Limb (tissue), 2 donors: ENCODE results near the gene FAM53C.

Experiments
- DNase-seq, 2 donors: peaks; one replicate each; pipeline ENCODE4 v3.0.0-alpha.2; 2016; ENCODE audit errors: extremely low spot score in 2 of 2

Gene FAM53C

GRCh38 chr5:138351056-138351455 lies 13.0 kb downstream of the FAM53C start:
- DNase-seq: no peak

- no peak for DNase-seq
These were observed 13.5 kb downstream of the FAM53C start for GRCh38 chr5:138351517-138351916.

- DNase-seq: peak; percentile 83 to 98
These were observed 14.1 kb downstream of the FAM53C start, which contains the start of gene KDM3B for GRCh38 chr5:138352071-138352721. KDM3B (plus strand) TSS chr5:138352685; CDS start chr5:138352796, 111 bp downstream.

GRCh38 chr5:138352722-138353559 lies 14.9 kb downstream of the FAM53C start:
- DNase-seq: peak; percentile 36 to 81

- no peak for DNase-seq
These were observed 15.6 kb downstream of the FAM53C start for GRCh38 chr5:138353560-138354080.

- no peak for DNase-seq
These were observed 16.3 kb downstream of the FAM53C start for GRCh38 chr5:138354387-138354786.

GRCh38 chr5:138354926-138355378 lies 16.9 kb downstream of the FAM53C start:
- peak in 1 of 2 donors; percentile 51 for DNase-seq

- no peak for DNase-seq
These were observed 21.6 kb downstream of the FAM53C start for GRCh38 chr5:138359621-138360020.

- no peak for DNase-seq
These were observed 22.9 kb downstream of the FAM53C start for GRCh38 chr5:138360941-138361452.

- DNase-seq: no peak
These were observed 26.5 kb downstream of the FAM53C start for GRCh38 chr5:138364576-138364975.

GRCh38 chr5:138366632-138367382 lies 28.7 kb downstream of the FAM53C start:
- DNase-seq: no peak

- DNase-seq: no peak
These were observed 31.2 kb downstream of the FAM53C start for GRCh38 chr5:138369261-138369660.

- no peak for DNase-seq
These were observed 31.6 kb downstream of the FAM53C start for GRCh38 chr5:138369706-138370105.

- DNase-seq: no peak
These were observed 32.5 kb downstream of the FAM53C start for GRCh38 chr5:138370537-138370936.

GRCh38 chr5:138371454-138371853 lies 33.4 kb downstream of the FAM53C start:
- no peak for DNase-seq

GRCh38 chr5:138372225-138372624 lies 34.2 kb downstream of the FAM53C start:
- DNase-seq: no peak

GRCh38 chr5:138372653-138373052 lies 34.6 kb downstream of the FAM53C start:
- DNase-seq: no peak

- no peak for DNase-seq
These were observed 44.3 kb downstream of the FAM53C start for GRCh38 chr5:138382347-138382746.

- no peak for DNase-seq
These were observed 47.6 kb downstream of the FAM53C start for GRCh38 chr5:138385660-138386059.

GRCh38 chr5:138386290-138386689 lies 48.2 kb downstream of the FAM53C start:
- DNase-seq: no peak

GRCh38 chr5:138389332-138389731 lies 51.3 kb downstream of the FAM53C start:
- DNase-seq: no peak
